Hair follicle dermal papilla cell (primary cell): ENCODE data around the gene H2BK1. TPM values are rescaled to one million over a fixed set of nuclear protein-coding genes. Genes with fewer than 3 reads are reported as not detected.

ENCODE experiments used
- total RNA-seq: library from RNA; depleted of rRNA; stranded (reverse); fragments of >200 nt; gene quantifications from 2 replicates; pipeline ENCODE4 v1.2.3, GENCODE V29; 2012

The H2BK1 gene
- total RNA-seq = not detected in 2 replicates

GRCh38 chr7:151210087-151210854 is at the start of gene H2BK1:
H2BK1 (minus strand) TSS chr7:151210488; CDS start chr7:151210318, 170 bp downstream.

DNA sequence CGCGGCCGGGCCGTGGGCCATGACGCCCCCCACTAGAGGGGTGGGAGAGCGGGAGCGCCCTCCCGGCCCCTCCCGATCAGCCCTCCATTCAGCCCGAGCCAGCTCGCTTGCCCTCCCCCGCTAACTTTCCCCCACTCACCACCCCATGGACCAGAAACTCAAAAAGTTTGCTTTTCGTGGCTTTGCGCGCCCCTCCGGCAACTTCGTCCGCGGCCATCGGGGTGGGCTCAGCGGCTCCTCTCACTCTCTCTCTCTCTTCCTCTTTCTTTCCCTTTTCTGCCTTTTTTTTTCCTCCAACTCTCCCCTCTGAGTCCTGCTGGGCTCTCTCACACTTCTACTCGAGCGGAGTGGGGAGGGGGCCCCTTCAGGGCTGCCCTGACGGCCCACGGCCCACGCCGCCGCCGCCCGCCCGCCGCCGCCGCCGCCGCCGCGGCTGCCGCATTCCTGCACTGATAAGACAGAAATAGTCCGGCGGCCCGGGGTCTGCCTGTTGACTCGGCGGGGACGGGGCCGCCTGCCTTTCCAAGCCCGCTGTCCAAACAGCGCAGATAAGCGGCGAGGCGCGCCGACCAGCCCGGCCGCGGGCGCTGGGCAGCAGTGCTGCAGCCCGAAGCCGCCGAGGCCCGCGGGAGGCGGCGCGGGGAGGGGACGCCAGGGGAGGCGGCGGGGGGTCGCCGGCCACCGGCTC is 38.2 kb upstream of the H2BK1 start, which contains the start of gene SMARCD3:
SMARCD3 (minus strand) TSS at position 349 of the 688 bp plus-strand sequence; CDS start at position 217, 132 bp downstream.

GRCh38 chr7:151232091-151232916 is 22.0 kb upstream of the H2BK1 start, which contains the start of gene CHPF2:
CHPF2 (plus strand) TSS chr7:151232483; CDS start chr7:151234012, 1,529 bp downstream.

DNA sequence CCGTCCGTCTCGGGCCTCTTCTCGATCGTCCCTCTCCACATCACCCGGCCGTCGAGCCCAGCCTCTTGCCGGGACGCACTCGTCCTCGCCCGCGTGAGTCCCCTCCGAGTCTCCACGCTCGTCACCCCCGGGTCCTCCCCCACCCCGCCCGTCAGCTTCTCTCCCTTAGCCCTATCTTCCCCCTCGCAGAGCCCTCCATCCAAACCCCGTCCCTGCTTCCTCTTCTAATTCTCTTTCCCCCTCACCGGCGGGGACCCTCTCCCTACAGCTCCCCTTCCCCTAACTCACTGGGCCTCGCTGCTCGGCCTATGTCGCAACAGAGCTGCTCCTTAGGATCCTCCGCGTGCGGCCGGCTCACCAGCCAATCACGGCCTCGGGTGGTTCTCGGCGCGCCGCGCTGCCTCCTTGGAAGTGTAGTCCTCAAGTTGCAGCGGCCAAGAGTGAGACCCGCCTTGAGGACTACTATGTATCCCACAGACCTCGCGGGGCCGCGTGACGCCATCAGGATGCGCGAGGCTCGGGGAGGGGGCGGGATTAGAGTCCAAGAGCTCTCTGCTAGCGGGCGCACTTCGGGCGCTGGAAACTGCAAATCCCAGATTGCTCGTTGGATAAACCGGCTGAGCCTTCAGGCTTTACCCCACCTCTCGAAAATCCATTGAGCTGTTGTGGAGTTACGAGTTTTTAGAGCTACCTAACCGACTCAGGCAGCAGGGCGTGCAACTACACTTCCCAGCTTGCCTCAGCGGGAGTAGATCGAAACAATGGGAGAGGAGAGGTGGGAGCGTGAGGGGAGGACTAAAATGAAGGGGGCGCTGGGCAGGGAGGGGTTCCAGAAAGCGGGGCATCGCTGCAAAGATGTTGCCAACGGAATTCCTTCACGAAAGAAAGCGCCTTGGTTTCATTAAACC is 16.8 kb upstream of the H2BK1 start, which contains the start of gene ABCF2:
ABCF2 (minus strand) TSS at position 331 of the 908 bp plus-strand sequence. CDS start 747 bp downstream, outside the sequence.

DNA sequence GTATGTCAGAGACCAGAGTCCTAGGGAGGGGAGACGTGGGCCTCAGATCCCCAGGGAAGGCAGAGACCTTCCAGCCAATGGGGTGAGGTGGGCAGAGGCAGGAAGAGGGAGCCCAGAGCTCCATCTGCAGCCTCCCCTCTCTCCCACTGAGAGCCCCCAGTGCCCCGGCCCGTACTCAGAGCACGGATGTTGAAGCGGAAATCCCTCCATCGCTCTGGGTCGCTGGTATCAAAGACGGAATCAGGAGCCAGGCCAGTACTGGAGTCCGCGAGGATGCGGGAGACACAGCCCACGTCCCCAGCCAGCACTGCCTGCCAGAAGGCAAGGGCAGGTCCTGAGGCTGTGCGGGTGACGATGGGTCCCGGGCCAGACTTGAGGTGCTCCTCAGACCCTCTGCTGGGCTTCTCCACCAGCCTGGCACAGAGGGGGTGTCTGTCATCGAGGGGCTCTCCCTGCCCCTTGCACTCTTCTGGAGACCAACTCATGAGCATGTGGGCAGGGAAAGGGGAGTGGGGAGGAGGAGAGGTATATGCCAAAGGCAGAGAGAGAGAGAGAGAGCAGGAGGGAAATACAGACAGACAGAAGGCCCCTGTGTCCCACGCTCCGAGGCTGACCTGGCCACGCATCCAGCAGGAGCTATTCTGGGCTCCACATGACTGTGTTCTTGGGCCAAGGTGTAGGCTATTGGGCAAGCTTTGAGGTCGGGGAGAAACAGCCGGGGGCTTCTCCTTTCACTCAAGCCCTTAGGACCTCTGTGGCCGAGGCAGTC is 23.5 kb downstream of the H2BK1 start, which contains the start of gene ASB10:
ASB10 (minus strand) TSS at position 611 of the 769 bp plus-strand sequence; CDS start at position 491, 120 bp downstream.

GRCh38 chr7:151167197-151167961 is 42.9 kb downstream of the H2BK1 start, which contains the start of gene GBX1:
GBX1 (minus strand) TSS chr7:151167694; CDS start chr7:151167548, 146 bp downstream.

Other genes starting within 250 kb of the H2BK1 start
- gene KCNH2, start 232.2 kb downstream of the H2BK1 start, total RNA-seq = 0.16 TPM in 1 of 2 replicates, not detected in the other
- gene NOS3, start 219.5 kb downstream of the H2BK1 start, total RNA-seq = 1.5 and 3.9 TPM in 2 replicates
- gene ATG9B, start 186.0 kb downstream of the H2BK1 start, total RNA-seq = under 0.01 and 0.16 TPM in 2 replicates
- gene ABCB8, start 182.0 kb downstream of the H2BK1 start, total RNA-seq = 33.9 and 37.3 TPM in 2 replicates
- 0.12 and 0.16 TPM in 2 replicates for gene ASIC3, start 162.0 kb downstream of the H2BK1 start, total RNA-seq
- 12.2 and 12.4 TPM in 2 replicates for gene CDK5, start 152.6 kb downstream of the H2BK1 start, total RNA-seq
- 69.2 and 82.3 TPM in 2 replicates for gene SLC4A2, start 150.9 kb downstream of the H2BK1 start, total RNA-seq
- 134 and 135 TPM in 2 replicates for gene FASTK, start 129.7 kb downstream of the H2BK1 start, total RNA-seq
- gene TMUB1, start 127.0 kb downstream of the H2BK1 start, total RNA-seq = 18.3 and 24.5 TPM in 2 replicates
- 42.9 and 73.5 TPM in 2 replicates for gene AGAP3, start 124.0 kb downstream of the H2BK1 start, total RNA-seq
- gene GBX1, start 42.8 kb downstream of the H2BK1 start, total RNA-seq = not detected in 2 replicates
- not detected in 2 replicates for gene ASB10, start 23.2 kb downstream of the H2BK1 start, total RNA-seq
- 56.0 and 57.3 TPM in 2 replicates for gene ABCF2, start 16.7 kb upstream of the H2BK1 start, total RNA-seq
- 94.7 and 105 TPM in 2 replicates for gene CHPF2, start 22.0 kb upstream of the H2BK1 start, total RNA-seq
- gene SMARCD3, start 38.2 kb upstream of the H2BK1 start, total RNA-seq = 46.2 and 52.7 TPM in 2 replicates
- gene NUB1, start 131.3 kb upstream of the H2BK1 start, total RNA-seq = 35.0 and 38.7 TPM in 2 replicates
- 0.24 and 1.1 TPM in 2 replicates for gene WDR86, start 199.6 kb upstream of the H2BK1 start, total RNA-seq
- gene CRYGN, start 229.7 kb upstream of the H2BK1 start, total RNA-seq = 0.16 and 0.61 TPM in 2 replicates